Pancreas (tissue), 10 donors: ENCODE data around the gene SYT12. TPM values are rescaled to one million over a fixed set of nuclear protein-coding genes. Genes with fewer than 3 reads are reported as not detected.
A peak's percentile ranks its signal among the peaks of the same experiment; 100 is the strongest.

ENCODE experiments used
- ATAC-seq, 4 donors: fragments of 200-7000 bp; cut with Tn5 transposase; one replicate each; pipeline versions ENCODE4 v1.8.0 to v1.9.1; 2020; ENCODE audit warnings: mild to moderate bottlenecking in 4 of 4, moderate library complexity in 4 of 4
- DNase-seq, 6 donors: peaks; one replicate each; pipeline ENCODE4 v3.0.0-alpha.2; 2020
- FAIRE-seq: peaks from 2 replicates; lab custom pipeline; 2012; peaks lifted over from hg19 to GRCh38; lab: Jason Lieb, UNC
- H3K27ac ChIP-seq, 4 donors: fragments of 200-600 bp; sonication (generic); 1 replicate in 3 of 4; 2 replicates in 1 of 4; pipeline versions ENCODE4 v1.5.0 to v1.8.0; 2020
- H3K27me3 ChIP-seq, 4 donors: fragments of 200-600 bp; one replicate each; pipeline ENCODE4 v1.8.0; 2021
- H3K36me3 ChIP-seq, 3 donors: fragments of 200-600 bp; sonication (generic) in 1 of 3; one replicate each; pipeline versions ENCODE4 v1.5.0 to v1.8.0; 2020 to 2021
- H3K4me1 ChIP-seq, 3 donors: fragments of 200-600 bp; one replicate each; pipeline ENCODE4 v1.8.0; 2021
- H3K4me3 ChIP-seq, 4 donors: fragments of 200-600 bp; sonication (generic) in 2 of 4; one replicate each; pipeline versions ENCODE4 v1.5.0 to v1.8.0; 2020 to 2021
- H3K9me3 ChIP-seq, 4 donors: fragments of 200-600 bp; one replicate each; pipeline ENCODE4 v1.8.0; 2021
- WGBS, 2 donors: extraction: QIAGEN DNeasy Blood & Tissue Kit; methylation state at CpG; one replicate each; pipeline ENCODE4 v1.1.7; 2013; 5-methylcytosine and 5-hydroxymethylcytosine counted together
- intact Hi-C, 3 donors: fragments of 100-400 bp; cut with DNase I; formaldehyde crosslinking; loops; one replicate each; pipeline versions ENCODE4 v1.11.1 to v1.14.2; 2022
- polyA plus RNA-seq, 2 donors: library from polyadenylated mRNA; stranded (reverse); fragments of 200-250 nt; gene quantifications; one replicate each; pipeline ENCODE4 v1.2.3, GENCODE V29; 2013
- total RNA-seq, 6 donors: library from RNA; stranded (reverse); fragmentation: NEBNext Ultra II Directional in 4 of 6; extraction: Animal tissue kit (Norgen Biotek cat#: 25700) in 4 of 6; gene quantifications; one replicate each; pipeline versions ENCODE4 v1.2.1 to v1.2.4, GENCODE V29; 2021 to 2023
- TF ChIP-seq, protein P1 (sequence below), 4 donors: fragments of 200-600 bp; sonication (generic) in 3 of 4; IDR thresholded peaks; one replicate each; pipeline versions ENCODE4 v1.5.0 to v1.8.0; 2021; ENCODE audit warnings: antibody characterized with exemption in 4 of 4
- donor health status: healthy with polysubstance abuse.
- donor health status: DM: no; HTN: no; CAD: no; lungs with moderate emphysema.
- donor health status: DM: no; HTN: no; CAD: no.
- donor health status: control.
- donor health status: control.
- donor health status: Bipolar disorder and iron deficiency.
- donor health status: DM: yes; HTN: yes; CAD: no.
- donor health status: DM: no; HTN: no; CAD: no.
- donor health status: DM: no; HTN: no; CAD: no.
- donor health status: DM: yes; HTN: yes; CAD: no.

Gene SYT12
- total and polyA plus RNA-seq, 8 donors, result 0.19 to 2.6 (median 0.42) TPM

DNA sequence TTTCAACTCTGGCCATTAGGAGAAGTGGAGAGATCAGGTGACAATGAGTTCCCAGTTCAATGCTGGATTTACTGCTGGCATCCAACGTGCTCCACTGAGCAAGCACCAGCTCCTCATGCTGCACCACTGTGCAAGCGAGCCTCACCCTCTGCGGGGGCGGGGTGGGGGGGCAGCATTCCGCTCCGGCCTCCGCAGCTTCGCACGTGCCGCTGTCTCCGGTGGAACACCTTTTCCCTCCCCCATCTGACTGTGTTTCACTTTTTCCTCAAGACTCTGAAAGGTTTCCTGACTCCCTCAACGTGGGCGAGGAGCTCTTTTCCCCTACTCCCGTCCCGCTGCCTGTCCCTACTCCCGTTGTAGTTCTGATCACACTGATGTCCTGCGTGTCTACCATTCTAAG lies 32.9 kb downstream of the SYT12 start:
- H3K9me3 ChIP-seq, result no peaks in the 10 kb centered on the region
- no peaks in the 10 kb centered on the region for H3K27me3 ChIP-seq
- peak overlapping the region in 2 of 4 donors; percentile 66 to 73 for H3K4me3 ChIP-seq
- intact Hi-C loops, result no loop called here
- no peak for FAIRE-seq
- DNase-seq, result peak in 1 of 6 donors; percentile 39
- TF ChIP-seq, protein P1, sequence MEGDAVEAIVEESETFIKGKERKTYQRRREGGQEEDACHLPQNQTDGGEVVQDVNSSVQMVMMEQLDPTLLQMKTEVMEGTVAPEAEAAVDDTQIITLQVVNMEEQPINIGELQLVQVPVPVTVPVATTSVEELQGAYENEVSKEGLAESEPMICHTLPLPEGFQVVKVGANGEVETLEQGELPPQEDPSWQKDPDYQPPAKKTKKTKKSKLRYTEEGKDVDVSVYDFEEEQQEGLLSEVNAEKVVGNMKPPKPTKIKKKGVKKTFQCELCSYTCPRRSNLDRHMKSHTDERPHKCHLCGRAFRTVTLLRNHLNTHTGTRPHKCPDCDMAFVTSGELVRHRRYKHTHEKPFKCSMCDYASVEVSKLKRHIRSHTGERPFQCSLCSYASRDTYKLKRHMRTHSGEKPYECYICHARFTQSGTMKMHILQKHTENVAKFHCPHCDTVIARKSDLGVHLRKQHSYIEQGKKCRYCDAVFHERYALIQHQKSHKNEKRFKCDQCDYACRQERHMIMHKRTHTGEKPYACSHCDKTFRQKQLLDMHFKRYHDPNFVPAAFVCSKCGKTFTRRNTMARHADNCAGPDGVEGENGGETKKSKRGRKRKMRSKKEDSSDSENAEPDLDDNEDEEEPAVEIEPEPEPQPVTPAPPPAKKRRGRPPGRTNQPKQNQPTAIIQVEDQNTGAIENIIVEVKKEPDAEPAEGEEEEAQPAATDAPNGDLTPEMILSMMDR (IDR thresholded peaks at IDR 0.05), result no peak
- WGBS, 2 donors, result 11% methylated on average over 17 of the region's 17 CpGs
- peaks cover 19 to 23% (median 20%) of the 10 kb centered on the region in 3 donors for H3K4me1 ChIP-seq
- H3K36me3 ChIP-seq, result no peaks in the 10 kb centered on the region
- peak overlapping the region; percentile 25 to 89 (median 81) for H3K27ac ChIP-seq
- ATAC-seq, result peak in 3 of 4 donors; percentile 3 to 14 (median 5)

- intact Hi-C loops, result no loop called here
- H3K4me3 ChIP-seq, result peak within 1 kb of the TSS; percentile 33 to 73 (median 58)
- 2% methylated on average over 54 to 72 of the region's 72 CpGs for WGBS, 2 donors
- H3K4me1 ChIP-seq, result peaks cover 19 to 23% (median 20%) of the 10 kb centered on the region in 3 donors
- H3K9me3 ChIP-seq, result no peaks in the 10 kb centered on the region
- TF ChIP-seq, protein P1 (IDR thresholded peaks at IDR 0.05), result no peak
- ATAC-seq (peak; percentile 59 to 77 (median 68)), FAIRE-seq (no peak), DNase-seq (peak in 5 of 6 donors; percentile 59 to 87 (median 66))
- H3K27me3 ChIP-seq, result no peaks in the 10 kb centered on the region
- H3K27ac ChIP-seq, result peak within 1 kb of the TSS; percentile 71 to 89 (median 81)
- H3K36me3 ChIP-seq, result no peaks in the 10 kb centered on the region
Observed at GRCh38 chr11:67056267-67057204, 33.6 kb downstream of the SYT12 start, which contains the start of gene RHOD. Gene RHOD (plus strand): TSS chr11:67056847. CDS start chr11:67056903, 56 bp downstream.

GRCh38 chr11:67057205-67057672 lies 34.3 kb downstream of the SYT12 start:
- no peaks in the 10 kb centered on the region for H3K9me3 ChIP-seq
- TF ChIP-seq, protein P1 (IDR thresholded peaks at IDR 0.05), result no peak
- intact Hi-C loops, result no loop called here
- H3K4me1 ChIP-seq, result peaks cover 19 to 23% (median 20%) of the 10 kb centered on the region in 3 donors
- H3K36me3 ChIP-seq, result no peaks in the 10 kb centered on the region
- H3K4me3 ChIP-seq, result peak overlapping the region; percentile 33 to 73 (median 58)
- no peaks in the 10 kb centered on the region for H3K27me3 ChIP-seq
- H3K27ac ChIP-seq, result peak overlapping the region; percentile 71 to 89 (median 81)
- WGBS, 2 donors, result 9 to 16% methylated on average over 10 of the region's 10 CpGs
- FAIRE-seq, result no peak
- DNase-seq, result peak in 4 of 6 donors; percentile 54 to 71 (median 61)
- peak; percentile 6 to 32 (median 17) for ATAC-seq

GRCh38 chr11:67058506-67058905 lies 35.6 kb downstream of the SYT12 start:
- intact Hi-C loops, result no loop called here
- Histone ChIP-seq H3K4me3 (no peak overlapping the region), H3K27me3 (no peaks in the 10 kb centered on the region), H3K27ac (no peak overlapping the region), H3K36me3 (no peaks in the 10 kb centered on the region), H3K4me1 (peaks cover 19 to 23% (median 20%) of the 10 kb centered on the region in 3 donors), H3K9me3 (no peaks in the 10 kb centered on the region)
- DNase-seq (no peak), FAIRE-seq (no peak), ATAC-seq (no peak)
- WGBS, 2 donors, result 74 to 84% methylated on average over 8 of the region's 8 CpGs
- TF ChIP-seq, protein P1 (IDR thresholded peaks at IDR 0.05), result no peak
